Stimulated activated naive CD4-positive, alpha-beta T cell treated with Interleukin-2 at 50 U/mL for 16 hours (primary cell): ENCODE results near the gene ACTRT3.
"Not testable (repeated sequence)": the region's sequence is repeated elsewhere in the genome, so short reads cannot be mapped to it uniquely, and the experiment has no call there.

Source experiments
- DNase-seq: peaks from one replicate; lab custom pipeline; 2025; lab: John Stamatoyannopoulos, UW

The ACTRT3 gene

GRCh38 chr3:169772897-169773816 lies 3.8 kb upstream of the ACTRT3 start, which contains the start of gene MYNN:
TSS of gene MYNN (plus strand) at chr3:169773396. CDS start at chr3:169774296, 900 bp downstream.
- DNase-seq, result peak; percentile 91

GRCh38 chr3:169772305-169772896 lies 3.0 kb upstream of the ACTRT3 start:
- peak; percentile 65 for DNase-seq

DNA sequence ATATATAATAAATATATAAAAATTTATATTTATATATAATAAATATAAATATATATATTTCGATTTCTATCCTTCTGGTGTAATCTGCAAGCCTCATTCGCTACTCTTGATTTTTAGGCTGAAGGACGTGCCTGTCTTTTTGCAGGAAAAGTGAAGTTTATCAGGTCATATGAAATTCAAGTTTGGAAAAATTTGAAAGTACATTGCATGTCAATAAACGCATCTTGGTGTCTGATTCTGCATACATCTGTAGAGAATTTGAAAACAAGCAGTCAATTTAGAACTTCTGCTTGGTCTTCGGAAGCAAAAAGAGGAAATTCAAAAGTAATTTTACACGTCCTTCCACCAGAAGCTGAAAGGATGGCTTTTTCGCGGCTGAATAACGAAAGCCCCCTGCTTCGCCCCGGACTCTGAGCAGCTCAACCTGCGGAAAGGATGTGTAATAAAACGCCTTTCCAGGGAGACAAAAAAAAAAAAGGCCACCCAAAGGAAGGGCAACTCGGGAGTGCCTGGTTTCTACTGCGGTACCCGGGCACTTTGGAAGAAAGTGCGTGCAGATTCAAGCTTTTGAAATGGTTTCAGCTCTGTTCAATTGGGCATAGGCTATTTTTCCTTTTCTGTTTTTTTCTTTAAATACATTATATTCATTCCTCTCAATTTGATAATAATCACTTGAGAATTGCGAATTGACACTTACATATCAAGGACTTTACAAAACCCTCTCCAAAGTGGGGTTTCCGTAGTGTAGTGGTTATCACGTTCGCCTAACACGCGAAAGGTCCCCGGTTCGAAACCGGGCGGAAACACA lies 2.3 kb upstream of the ACTRT3 start:
- peak; percentile 14 for DNase-seq

GRCh38 chr3:169764882-169765612 lies 4.3 kb downstream of the ACTRT3 start, which contains the start of gene TERC:
TSS of gene TERC (minus strand) at chr3:169765060.
- DNase-seq, result peak; percentile 88

DNA sequence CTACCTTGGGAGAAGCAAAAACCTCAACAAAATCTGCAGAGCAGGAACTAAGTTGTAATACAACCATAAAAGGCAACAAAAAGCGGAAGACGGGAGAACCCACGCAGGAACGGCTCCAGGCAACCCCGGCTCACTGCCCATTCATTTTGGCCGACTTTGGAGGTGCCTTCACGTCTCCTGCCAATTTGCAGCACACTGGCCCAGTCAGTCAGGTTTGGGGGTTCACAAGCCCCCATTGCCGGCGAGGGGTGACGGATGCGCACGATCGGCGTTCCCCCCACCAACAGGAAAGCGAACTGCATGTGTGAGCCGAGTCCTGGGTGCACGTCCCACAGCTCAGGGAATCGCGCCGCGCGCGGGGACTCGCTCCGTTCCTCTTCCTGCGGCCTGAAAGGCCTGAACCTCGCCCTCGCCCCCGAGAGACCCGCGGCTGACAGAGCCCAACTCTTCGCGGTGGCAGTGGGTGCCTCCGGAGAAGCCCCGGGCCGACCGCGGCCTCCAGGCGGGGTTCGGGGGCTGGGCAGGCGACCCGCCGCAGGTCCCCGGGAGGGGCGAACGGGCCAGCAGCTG lies 5.0 kb downstream of the ACTRT3 start:
- DNase-seq, result peak; percentile 45

GRCh38 chr3:169760479-169760878 lies 8.9 kb downstream of the ACTRT3 start:
- DNase-seq, result no peak

DNA sequence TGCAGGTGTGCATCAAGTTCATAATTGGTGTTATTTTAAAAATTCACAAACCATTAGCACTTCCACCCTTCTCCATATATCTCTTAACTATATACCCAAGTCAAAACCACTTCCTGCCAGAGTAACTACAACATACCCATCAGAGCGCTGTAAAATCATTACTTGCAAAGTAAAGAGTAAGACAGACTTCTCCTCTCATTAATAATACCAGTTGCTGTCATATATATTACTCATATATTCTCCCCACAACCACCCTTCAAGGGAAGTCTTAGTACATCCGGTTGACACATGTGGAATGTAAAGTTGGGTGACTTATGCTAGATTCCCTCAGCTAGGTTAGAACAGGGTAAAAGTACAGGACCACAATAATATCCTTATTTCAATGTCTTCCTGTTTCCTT lies 10.1 kb downstream of the ACTRT3 start:
- no peak for DNase-seq

DNA sequence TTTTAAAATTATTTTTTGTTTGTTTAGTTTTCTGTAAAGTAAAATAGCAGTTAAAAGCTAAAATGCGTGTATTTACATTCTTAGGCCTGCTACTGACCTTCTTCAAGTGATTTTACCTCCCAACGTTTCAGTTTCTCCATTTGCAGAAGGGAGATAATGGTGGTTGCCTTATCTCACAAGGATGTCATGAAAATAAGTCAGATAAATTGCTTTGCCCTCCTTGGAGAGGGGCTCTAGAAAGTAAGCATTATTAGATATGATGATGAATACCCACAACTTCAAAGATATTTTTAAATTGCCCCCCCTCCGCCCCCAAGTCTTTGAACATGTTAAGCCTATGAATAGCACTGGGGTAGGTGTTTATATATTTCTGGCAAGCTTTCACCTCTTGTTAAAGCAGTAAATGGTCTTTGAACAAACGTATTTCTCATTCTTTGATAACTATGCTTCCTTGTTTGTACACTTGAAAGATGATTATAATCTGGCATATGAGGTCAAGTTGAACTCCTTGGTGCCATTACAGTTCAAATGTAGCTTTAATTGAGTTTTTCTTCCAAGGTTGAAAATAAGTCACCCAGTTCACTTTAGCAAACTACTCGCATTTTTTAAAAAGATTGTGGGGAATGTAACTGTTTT lies 10.9 kb downstream of the ACTRT3 start:
- DNase-seq, result no peak

DNA sequence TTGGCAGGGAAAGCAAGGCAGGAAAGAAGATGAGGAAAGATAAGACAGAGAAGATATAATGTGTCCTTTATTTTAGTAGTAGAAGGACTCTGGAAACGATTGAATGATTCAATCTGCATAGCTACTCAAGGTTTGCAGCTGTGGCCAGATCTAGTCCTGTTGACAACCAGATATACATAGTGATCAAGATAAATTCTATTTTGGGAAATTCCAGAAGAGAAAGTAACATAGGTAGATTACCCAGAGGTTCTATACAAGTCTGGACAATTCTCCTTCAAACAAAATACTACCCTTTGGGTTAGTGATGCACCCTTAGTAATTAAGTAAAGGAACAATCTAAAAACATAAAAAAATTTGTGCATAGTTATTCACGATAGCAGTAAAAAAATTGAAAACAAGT lies 13.9 kb downstream of the ACTRT3 start:
- DNase-seq, result no peak

- no peak for DNase-seq
Measured at GRCh38 chr3:169754711-169755110, 14.7 kb downstream of the ACTRT3 start.

DNA sequence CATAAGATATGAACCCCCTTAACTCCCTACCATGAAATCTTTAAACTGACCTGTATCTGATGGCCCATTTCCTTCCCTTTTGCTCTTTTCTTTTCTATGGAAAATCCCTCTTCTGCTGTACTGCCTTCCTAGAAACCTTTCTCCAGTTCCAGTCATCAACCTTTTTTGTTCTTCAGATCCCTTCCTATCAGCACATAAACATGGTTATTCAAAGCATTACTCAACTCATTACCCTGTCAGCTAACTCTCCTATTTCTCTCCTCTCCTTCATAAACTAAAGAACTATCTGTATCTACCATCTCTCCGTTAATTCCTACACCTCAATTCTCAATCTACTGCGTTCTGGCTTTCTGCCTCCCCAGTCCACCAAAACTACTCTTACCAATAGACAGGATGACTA lies 17.5 kb downstream of the ACTRT3 start:
- DNase-seq, result no peak

DNA sequence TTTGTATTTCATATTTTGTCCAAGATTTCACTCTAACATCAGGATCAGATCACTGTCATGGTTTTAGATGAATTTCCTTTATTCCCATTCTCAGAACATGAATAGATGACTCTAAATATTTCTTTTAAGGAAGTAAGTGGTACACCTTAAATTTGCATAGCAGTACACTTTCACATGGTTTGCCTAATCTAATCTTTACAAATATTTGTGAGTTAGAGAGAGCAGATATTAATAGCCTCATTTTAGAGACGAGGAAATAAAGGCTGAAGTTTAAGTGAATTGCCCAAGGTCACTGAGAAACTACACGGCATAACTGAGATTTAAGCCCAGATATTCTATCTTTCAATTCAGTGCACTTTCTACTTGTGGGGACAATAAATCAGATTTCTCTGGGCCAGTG lies 18.7 kb downstream of the ACTRT3 start:
- DNase-seq, result no peak

DNA sequence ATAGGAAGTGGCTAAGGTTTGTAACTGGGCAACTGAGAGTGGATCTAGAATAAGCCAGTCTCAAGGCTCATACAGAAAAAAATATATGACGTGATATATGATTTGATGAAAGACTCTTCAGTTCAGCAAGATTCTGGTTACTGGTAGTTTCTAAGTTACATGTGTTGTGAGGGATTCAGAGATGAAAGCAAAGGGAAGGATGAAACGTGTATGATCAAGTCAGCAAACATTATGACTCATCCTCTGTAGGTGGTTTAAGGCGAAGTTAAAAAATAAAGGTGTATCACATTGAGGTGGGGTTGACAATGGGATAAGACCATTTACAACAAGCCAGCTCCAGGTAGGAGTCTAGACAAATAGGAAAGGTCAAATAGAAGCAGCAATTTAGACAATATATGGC lies 20.7 kb downstream of the ACTRT3 start:
- no peak for DNase-seq

GRCh38 chr3:169746924-169747323 lies 22.4 kb downstream of the ACTRT3 start:
- DNase-seq, result no peak

DNA sequence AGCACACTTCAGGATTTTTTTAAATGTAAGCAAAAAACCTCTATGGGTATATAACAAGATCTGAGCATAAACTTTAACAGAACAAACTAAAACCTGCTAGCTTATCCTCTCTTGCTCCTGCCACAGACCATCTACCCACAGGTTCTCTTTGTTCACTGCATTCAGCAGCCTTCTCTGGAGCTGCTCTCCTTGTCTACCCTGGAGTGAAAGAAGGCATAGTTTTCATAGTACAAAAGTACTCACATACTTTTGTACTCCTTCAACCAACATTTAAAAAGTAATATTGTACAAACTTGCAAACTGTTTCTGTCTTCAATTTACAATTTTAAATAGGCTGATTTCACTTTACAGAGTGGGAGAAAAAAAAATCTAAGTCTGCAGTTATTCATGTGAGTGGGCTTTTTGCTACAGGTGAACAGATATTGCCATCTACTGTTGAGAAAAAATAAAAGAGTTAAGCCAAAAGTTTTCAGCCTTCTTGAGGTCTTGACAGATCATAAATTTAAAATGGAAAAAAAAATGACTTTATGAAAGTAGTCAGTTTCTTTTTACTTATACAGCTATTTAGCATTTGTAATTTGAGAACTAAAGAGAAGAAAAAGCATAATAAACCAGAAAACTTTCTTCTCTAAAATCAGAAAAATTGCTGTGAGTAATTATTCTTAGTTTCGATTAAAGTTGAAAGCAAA lies 24.9 kb downstream of the ACTRT3 start:
- DNase-seq, result no peak

- no peak for DNase-seq
Measured at GRCh38 chr3:169739067-169739466, 30.3 kb downstream of the ACTRT3 start.

- not testable (repeated sequence) for DNase-seq
Measured at GRCh38 chr3:169731857-169732256, 37.5 kb downstream of the ACTRT3 start.

DNA sequence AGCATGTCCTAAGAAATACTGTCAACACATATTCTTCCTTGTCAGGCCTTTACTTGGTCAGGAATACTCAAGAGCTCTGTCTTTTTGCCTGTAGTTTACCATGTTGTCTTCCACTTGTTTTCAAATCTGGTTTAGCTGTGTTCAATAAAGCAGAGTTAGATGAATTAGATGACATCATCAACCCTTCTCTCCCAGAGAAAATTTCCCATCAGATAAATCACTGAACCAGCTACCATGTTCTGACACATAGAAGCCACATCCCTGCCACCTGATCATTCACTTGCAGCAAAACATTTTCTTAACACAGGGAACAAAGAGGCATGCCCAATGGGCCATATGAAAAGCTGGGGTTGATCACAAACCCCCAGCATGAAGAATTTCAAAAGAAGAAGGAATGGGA lies 46.6 kb downstream of the ACTRT3 start:
- no peak for DNase-seq

GRCh38 chr3:169718415-169718814 lies 50.9 kb downstream of the ACTRT3 start:
- DNase-seq, result not testable (repeated sequence)
